ENCODE results near the gene PKP4. TPM values are rescaled to one million over a fixed set of nuclear protein-coding genes. Genes with fewer than 3 reads are reported as not detected.
"Not testable (repeated sequence)": the region's sequence is repeated elsewhere in the genome, so short reads cannot be mapped to it uniquely, and the experiment has no call there.

The PKP4 gene
- total RNA-seq, 1 experiment from 2014 or later, result 52.0 TPM

- no peak overlapping the region for H2BK12ac ChIP-seq (ENCODE audit: insufficient read length, low read depth, low read length)
- H2AFZ ChIP-seq (ENCODE audit: low read length), result no peak overlapping the region
- no peak for TF ChIP-seq CTCF (conservative IDR thresholded peaks at IDR 0.05)
- H3K27me3 ChIP-seq (ENCODE audit: insufficient read depth, low read length), result no peaks in the 10 kb centered on the region
- H3K14ac ChIP-seq (ENCODE audit: insufficient read depth, low read length), result no peak overlapping the region
- 100% methylated on average over 2 of the region's 4 CpGs for WGBS (ENCODE audit: extremely low coverage, insufficient read length, low lambda C conversion rate)
- peaks cover 2% of the 10 kb centered on the region; the same call in 1 of the 2 replicates for H3K4me1 ChIP-seq (ENCODE audit: insufficient read depth, low read length)
- H4K8ac ChIP-seq (replicated peaks; ENCODE audit: insufficient read length, low read depth, low read length), result no peak overlapping the region
- H3K23me2 ChIP-seq (ENCODE audit: insufficient read length, low read depth, low read length, poor library complexity, severe bottlenecking), result no peaks in the 10 kb centered on the region
- no peak overlapping the region for H2BK5ac ChIP-seq (ENCODE audit: insufficient read length, low read length)
- no peak overlapping the region for H3K4ac ChIP-seq (ENCODE audit: low read depth, low read length)
- Mint-ChIP-seq H3K27ac (peak overlapping the region in 1 of 3 experiments; percentile 79; a peak in 1 of 7 replicates), H3K27me3 (ENCODE audit: low read depth) (no peaks in the 10 kb centered on the region), H3K9me3 (no peaks in the 10 kb centered on the region; a peak in 2 of 5 replicates), H3K4me1 (peaks cover 25 to 32% of the 10 kb centered on the region in 2 experiments), H3K4me3 (no peak overlapping the region), H3K36me3 (ENCODE audit: insufficient read depth in 1 of 3, low read depth in 3 of 3) (peaks cover 11 to 30% (median 15%) of the 10 kb centered on the region in 3 experiments)
- H3K18ac ChIP-seq (ENCODE audit: insufficient read length, low read depth, low read length), result no peak overlapping the region
- H3K9me3 ChIP-seq (ENCODE audit: control insufficient read depth, low read depth, low read length), result no peaks in the 10 kb centered on the region
- H3K9ac ChIP-seq (ENCODE audit: extremely low read depth, insufficient read length, low read length), result no peak overlapping the region
- H2BK15ac ChIP-seq (ENCODE audit: low read depth, low read length), result no peak overlapping the region
- H2AK5ac ChIP-seq (ENCODE audit: insufficient read length, low read length), result no peak overlapping the region
- peak overlapping the region; percentile 44 for H2BK120ac ChIP-seq (ENCODE audit: low read depth, low read length, poor library complexity, severe bottlenecking)
- H4K91ac ChIP-seq (ENCODE audit: insufficient read length, low read depth, low read length), result no peak overlapping the region
- H4K20me1 ChIP-seq (ENCODE audit: control insufficient read depth, insufficient read depth, insufficient read length), result no peaks in the 10 kb centered on the region
- no peak overlapping the region for H3K23ac ChIP-seq (ENCODE audit: insufficient read length, low read depth, low read length)
- H3T11ph ChIP-seq (ENCODE audit: low read length), result no peak overlapping the region
- no peak overlapping the region for H2BK20ac ChIP-seq (ENCODE audit: low read depth, low read length, poor library complexity, severe bottlenecking)
- peaks cover 9% of the 10 kb centered on the region; the same call in 1 of the 2 replicates for H3K79me2 ChIP-seq (ENCODE audit: insufficient read depth, low read length)
- H4K5ac ChIP-seq (ENCODE audit: insufficient read length, low read depth, low read length), result no peak overlapping the region
- H3K4me2 ChIP-seq (ENCODE audit: insufficient read depth, insufficient read length, low read length), result no peak overlapping the region
- H3K27ac ChIP-seq (ENCODE audit: insufficient read length, low read depth, low read length), result no peak overlapping the region
- H3K56ac ChIP-seq (ENCODE audit: insufficient read length, low read depth, low read length), result no peak overlapping the region
- no peak for DNase-seq
- H3K79me1 ChIP-seq (ENCODE audit: insufficient read depth, low read depth, low read length, poor library complexity, severe bottlenecking), result no peaks in the 10 kb centered on the region
These were observed 10.5 kb downstream of the PKP4 start for GRCh38 chr2:158467248-158467647.

GRCh38 chr2:158472829-158473228, 16.1 kb downstream of the PKP4 start:
- not testable (repeated sequence) for H2BK120ac ChIP-seq (ENCODE audit: low read depth, low read length, poor library complexity, severe bottlenecking); H3K4me2 ChIP-seq (ENCODE audit: insufficient read depth, insufficient read length, low read length); H3K4ac ChIP-seq (ENCODE audit: low read depth, low read length); H3K9me3 Mint-ChIP-seq; H3K18ac ChIP-seq (ENCODE audit: insufficient read length, low read depth, low read length); H2AFZ ChIP-seq (ENCODE audit: low read length); H3K23me2 ChIP-seq (ENCODE audit: insufficient read length, low read depth, low read length, poor library complexity, severe bottlenecking); H4K5ac ChIP-seq (ENCODE audit: insufficient read length, low read depth, low read length); H3K79me2 ChIP-seq (ENCODE audit: insufficient read depth, low read length); H4K8ac ChIP-seq (replicated peaks; ENCODE audit: insufficient read length, low read depth, low read length); H3T11ph ChIP-seq (ENCODE audit: low read length); H3K9ac ChIP-seq (ENCODE audit: extremely low read depth, insufficient read length, low read length); H3K27ac Mint-ChIP-seq; H2AK5ac ChIP-seq (ENCODE audit: insufficient read length, low read length); H3K79me1 ChIP-seq (ENCODE audit: insufficient read depth, low read depth, low read length, poor library complexity, severe bottlenecking); H3K27me3 Mint-ChIP-seq (ENCODE audit: low read depth); H2BK12ac ChIP-seq (ENCODE audit: insufficient read length, low read depth, low read length); H2BK5ac ChIP-seq (ENCODE audit: insufficient read length, low read length); H4K20me1 ChIP-seq (ENCODE audit: control insufficient read depth, insufficient read depth, insufficient read length); H3K27ac ChIP-seq (ENCODE audit: insufficient read length, low read depth, low read length); H3K56ac ChIP-seq (ENCODE audit: insufficient read length, low read depth, low read length); H3K27me3 ChIP-seq (ENCODE audit: insufficient read depth, low read length); H3K4me1 ChIP-seq (ENCODE audit: insufficient read depth, low read length); H4K91ac ChIP-seq (ENCODE audit: insufficient read length, low read depth, low read length); H2BK20ac ChIP-seq (ENCODE audit: low read depth, low read length, poor library complexity, severe bottlenecking); DNase-seq; H3K23ac ChIP-seq (ENCODE audit: insufficient read length, low read depth, low read length); H3K4me3 Mint-ChIP-seq; H3K9me3 ChIP-seq (ENCODE audit: control insufficient read depth, low read depth, low read length); H3K14ac ChIP-seq (ENCODE audit: insufficient read depth, low read length); H2BK15ac ChIP-seq (ENCODE audit: low read depth, low read length)
- Mint-ChIP-seq H3K36me3 (ENCODE audit: insufficient read depth in 1 of 3, low read depth in 3 of 3) (peaks cover 15 to 34% (median 26%) of the 10 kb centered on the region in 3 experiments), H3K4me1 (peaks cover 25 to 33% of the 10 kb centered on the region in 2 experiments)
- WGBS (ENCODE audit: extremely low coverage, insufficient read length, low lambda C conversion rate), result no CpG with 5 or more reads among the region's 3 CpGs
